ENCODE measurements around the gene TBATA.

Gene TBATA, protein sequence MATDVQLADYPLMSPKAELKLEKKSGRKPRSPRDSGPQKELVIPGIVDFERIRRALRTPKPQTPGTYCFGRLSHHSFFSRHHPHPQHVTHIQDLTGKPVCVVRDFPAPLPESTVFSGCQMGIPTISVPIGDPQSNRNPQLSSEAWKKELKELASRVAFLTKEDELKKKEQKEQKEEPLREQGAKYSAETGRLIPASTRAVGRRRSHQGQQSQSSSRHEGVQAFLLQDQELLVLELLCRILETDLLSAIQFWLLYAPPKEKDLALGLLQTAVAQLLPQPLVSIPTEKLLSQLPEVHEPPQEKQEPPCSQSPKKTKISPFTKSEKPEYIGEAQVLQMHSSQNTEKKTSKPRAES

DNA sequence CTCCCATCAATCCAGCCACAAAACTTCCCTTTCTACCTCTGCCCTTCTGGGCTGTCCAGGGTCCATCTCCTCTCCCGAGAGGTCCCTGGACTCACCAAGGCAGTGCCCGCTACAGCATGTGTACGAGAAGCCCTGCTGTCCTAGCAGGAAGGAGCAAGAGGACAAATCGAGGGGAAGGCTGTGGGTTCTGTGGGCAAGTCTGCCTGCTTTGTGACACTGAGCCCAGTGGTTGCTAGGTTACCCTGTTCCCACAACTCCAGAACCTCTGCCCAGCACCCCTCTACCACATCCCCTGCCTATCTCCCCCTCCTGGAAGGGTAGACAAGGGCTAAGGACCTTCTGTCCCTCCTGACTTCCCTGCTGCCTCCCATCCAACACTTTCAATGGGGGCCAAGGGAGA, at the start of gene TBATA:
Gene TBATA, minus strand, starts transcription at position 188 of the 400 bp plus-strand sequence. CDS start 1,998 bp downstream, outside the sequence.
- peaks cover 2% of the 10 kb centered on the region for H3K27me3 ChIP-seq (replicated peaks; ENCODE audit: control insufficient read depth, insufficient read depth, low read length)
- no peak within 1 kb of the TSS for H3K4me3 ChIP-seq (replicated peaks; ENCODE audit: low read depth, low read length)
- H3K36me3 ChIP-seq (ENCODE audit: control insufficient read depth, insufficient read depth, low read length) = no peaks in the 10 kb centered on the region
- TF ChIP-seq, protein P1, sequence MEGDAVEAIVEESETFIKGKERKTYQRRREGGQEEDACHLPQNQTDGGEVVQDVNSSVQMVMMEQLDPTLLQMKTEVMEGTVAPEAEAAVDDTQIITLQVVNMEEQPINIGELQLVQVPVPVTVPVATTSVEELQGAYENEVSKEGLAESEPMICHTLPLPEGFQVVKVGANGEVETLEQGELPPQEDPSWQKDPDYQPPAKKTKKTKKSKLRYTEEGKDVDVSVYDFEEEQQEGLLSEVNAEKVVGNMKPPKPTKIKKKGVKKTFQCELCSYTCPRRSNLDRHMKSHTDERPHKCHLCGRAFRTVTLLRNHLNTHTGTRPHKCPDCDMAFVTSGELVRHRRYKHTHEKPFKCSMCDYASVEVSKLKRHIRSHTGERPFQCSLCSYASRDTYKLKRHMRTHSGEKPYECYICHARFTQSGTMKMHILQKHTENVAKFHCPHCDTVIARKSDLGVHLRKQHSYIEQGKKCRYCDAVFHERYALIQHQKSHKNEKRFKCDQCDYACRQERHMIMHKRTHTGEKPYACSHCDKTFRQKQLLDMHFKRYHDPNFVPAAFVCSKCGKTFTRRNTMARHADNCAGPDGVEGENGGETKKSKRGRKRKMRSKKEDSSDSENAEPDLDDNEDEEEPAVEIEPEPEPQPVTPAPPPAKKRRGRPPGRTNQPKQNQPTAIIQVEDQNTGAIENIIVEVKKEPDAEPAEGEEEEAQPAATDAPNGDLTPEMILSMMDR (IDR thresholded peaks at IDR 0.05; ENCODE audit: insufficient read depth, low read length, poor library complexity, severe bottlenecking) = no peak
- no peak for DNase-seq (ENCODE audit: extremely low read depth, insufficient read length)

DNA sequence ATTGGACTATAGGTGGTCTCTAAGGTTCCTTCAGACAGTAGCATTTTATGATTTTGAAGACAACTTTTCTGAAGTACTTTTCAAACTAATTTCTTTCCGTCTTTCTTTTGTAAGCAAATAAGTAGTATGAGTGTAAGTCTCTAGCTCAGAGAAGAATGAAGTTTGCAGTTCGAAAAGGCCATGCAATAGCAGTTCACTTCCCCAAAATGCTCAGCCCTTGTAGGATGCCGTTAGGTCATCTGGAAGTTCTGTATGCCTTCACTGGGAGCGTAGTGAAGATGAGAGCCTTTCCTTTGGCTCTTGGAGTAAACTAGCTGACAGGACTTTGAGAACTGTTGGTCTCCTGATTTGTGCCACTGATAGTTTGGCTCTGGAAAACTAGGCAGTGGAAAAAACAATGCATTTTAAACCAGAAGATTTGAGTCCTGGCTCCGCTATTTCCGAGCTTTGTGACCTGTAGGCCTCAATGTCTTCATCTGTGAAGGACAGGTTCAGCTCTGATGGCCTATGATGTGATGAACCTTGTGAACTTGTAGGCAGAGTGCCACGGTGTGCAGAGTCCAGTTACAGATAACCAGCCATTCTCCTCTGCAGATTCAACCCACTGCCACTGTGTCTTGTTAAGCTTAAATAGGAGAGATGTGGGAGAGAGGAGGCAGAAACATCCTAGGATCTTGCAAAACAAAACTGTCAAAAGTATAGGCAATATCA, 49.4 kb upstream of the TBATA start:
- no peak for DNase-seq (ENCODE audit: extremely low read depth, insufficient read length)
- Histone ChIP-seq H3K4me3 (replicated peaks; ENCODE audit: low read depth, low read length) (no peak overlapping the region), H3K27me3 (replicated peaks; ENCODE audit: control insufficient read depth, insufficient read depth, low read length) (no peaks in the 10 kb centered on the region), H3K36me3 (ENCODE audit: control insufficient read depth, insufficient read depth, low read length) (no peaks in the 10 kb centered on the region; the same call in 1 of the 2 replicates)
- TF ChIP-seq, protein P1 (IDR thresholded peaks at IDR 0.05; ENCODE audit: insufficient read depth, low read length, poor library complexity, severe bottlenecking) = no peak

DNA sequence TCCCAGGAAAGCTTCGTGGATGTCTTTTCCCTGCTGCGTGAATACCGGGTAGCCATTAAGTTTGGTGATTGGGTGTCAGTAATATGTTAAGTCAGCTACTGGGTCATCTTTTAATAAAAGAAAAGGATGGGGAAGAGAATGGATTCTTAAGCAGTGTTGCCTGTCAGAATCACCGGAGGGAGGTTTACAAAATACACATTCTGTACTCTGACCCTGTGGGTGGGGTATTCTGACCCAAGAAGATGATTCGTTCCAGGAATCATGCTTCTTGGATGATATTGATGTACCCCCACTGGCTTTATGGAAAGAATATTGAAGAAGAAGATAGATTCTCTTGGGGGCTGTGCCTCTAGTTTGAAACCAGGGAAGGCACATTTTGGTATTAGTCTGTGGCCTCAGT, 48.8 kb upstream of the TBATA start:
- TF ChIP-seq, protein P1 (IDR thresholded peaks at IDR 0.05; ENCODE audit: insufficient read depth, low read length, poor library complexity, severe bottlenecking) = no peak
- H3K27me3 ChIP-seq (replicated peaks; ENCODE audit: control insufficient read depth, insufficient read depth, low read length) = no peaks in the 10 kb centered on the region
- H3K36me3 ChIP-seq (ENCODE audit: control insufficient read depth, insufficient read depth, low read length) = no peaks in the 10 kb centered on the region; the same call in 1 of the 2 replicates
- H3K4me3 ChIP-seq (replicated peaks; ENCODE audit: low read depth, low read length) = no peak overlapping the region
- no peak for DNase-seq (ENCODE audit: extremely low read depth, insufficient read length)

DNA sequence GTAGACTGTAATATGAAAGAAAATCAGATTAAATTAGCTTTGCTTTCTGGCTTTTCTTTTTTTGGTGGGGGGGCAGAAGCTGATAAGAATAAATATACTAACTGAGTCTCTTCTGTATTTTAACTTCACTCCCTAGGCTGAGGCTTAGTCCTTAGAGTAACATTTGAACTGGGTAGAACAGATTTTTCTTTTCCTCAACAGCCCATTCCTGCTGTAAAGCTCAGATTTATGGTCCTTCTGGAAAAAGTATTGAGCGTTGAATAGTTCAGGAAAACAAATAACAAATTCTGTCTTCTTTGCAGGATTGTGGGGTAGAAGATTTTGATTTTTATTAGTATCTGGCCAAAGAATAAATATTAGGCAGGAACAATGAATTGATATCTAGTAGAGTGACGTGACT, 48.4 kb upstream of the TBATA start:
- TF ChIP-seq, protein P1 (IDR thresholded peaks at IDR 0.05; ENCODE audit: insufficient read depth, low read length, poor library complexity, severe bottlenecking) = no peak
- Histone ChIP-seq H3K36me3 (ENCODE audit: control insufficient read depth, insufficient read depth, low read length) (no peaks in the 10 kb centered on the region; the same call in 1 of the 2 replicates), H3K4me3 (replicated peaks; ENCODE audit: low read depth, low read length) (no peak overlapping the region), H3K27me3 (replicated peaks; ENCODE audit: control insufficient read depth, insufficient read depth, low read length) (no peaks in the 10 kb centered on the region)
- no peak for DNase-seq (ENCODE audit: extremely low read depth, insufficient read length)

DNA sequence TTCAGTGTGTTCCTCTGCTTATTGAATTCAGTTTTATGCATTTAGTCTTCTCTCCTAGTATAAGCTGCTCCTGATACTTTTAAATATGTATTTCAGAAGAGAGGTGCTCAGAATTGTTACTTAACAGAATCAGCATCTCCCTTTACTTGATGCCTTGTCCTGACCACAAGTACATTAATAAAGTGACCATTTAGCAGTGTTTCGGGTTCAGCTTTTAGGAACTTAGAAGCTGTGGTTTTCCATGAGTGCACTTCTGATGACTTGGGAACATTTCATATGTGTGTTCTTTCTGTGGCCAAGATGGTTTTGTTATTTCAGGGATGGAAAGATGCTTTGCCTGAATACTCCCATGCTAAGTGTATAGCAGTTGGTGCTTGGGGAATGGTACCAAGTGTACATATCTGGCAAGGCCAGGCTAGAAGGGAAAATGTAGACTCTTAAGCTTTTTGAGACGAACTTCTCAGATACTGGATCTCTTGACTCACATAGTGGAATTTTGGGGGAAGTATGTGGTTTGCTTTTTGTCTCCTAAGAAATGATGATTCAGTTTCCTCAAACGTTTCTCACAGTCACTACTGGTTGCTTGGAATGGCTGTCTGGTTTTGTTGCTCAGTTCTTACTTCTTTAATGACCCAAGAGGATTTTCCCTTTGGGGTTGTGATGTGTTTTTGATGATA, 47.8 kb upstream of the TBATA start:
- H3K4me3 ChIP-seq (replicated peaks; ENCODE audit: low read depth, low read length) = no peak overlapping the region
- H3K27me3 ChIP-seq (replicated peaks; ENCODE audit: control insufficient read depth, insufficient read depth, low read length) = no peaks in the 10 kb centered on the region
- no peaks in the 10 kb centered on the region; the same call in 1 of the 2 replicates for H3K36me3 ChIP-seq (ENCODE audit: control insufficient read depth, insufficient read depth, low read length)
- no peak for DNase-seq (ENCODE audit: extremely low read depth, insufficient read length)
- TF ChIP-seq, protein P1 (IDR thresholded peaks at IDR 0.05; ENCODE audit: insufficient read depth, low read length, poor library complexity, severe bottlenecking) = no peak

Measured in GM06990 (cell line).